GM19395 (cell line): Measurements from ENCODE around the gene GJB6.

Source experiments
- ATAC-seq: cut with Tn5 transposase; IDR thresholded peaks from one replicate; pipeline ENCODE4 v1.9.1; 2021; ENCODE audit warnings: mild to moderate bottlenecking, moderate library complexity; ENCODE audit not compliant: unreplicated experiment

GJB6 gene

DNA sequence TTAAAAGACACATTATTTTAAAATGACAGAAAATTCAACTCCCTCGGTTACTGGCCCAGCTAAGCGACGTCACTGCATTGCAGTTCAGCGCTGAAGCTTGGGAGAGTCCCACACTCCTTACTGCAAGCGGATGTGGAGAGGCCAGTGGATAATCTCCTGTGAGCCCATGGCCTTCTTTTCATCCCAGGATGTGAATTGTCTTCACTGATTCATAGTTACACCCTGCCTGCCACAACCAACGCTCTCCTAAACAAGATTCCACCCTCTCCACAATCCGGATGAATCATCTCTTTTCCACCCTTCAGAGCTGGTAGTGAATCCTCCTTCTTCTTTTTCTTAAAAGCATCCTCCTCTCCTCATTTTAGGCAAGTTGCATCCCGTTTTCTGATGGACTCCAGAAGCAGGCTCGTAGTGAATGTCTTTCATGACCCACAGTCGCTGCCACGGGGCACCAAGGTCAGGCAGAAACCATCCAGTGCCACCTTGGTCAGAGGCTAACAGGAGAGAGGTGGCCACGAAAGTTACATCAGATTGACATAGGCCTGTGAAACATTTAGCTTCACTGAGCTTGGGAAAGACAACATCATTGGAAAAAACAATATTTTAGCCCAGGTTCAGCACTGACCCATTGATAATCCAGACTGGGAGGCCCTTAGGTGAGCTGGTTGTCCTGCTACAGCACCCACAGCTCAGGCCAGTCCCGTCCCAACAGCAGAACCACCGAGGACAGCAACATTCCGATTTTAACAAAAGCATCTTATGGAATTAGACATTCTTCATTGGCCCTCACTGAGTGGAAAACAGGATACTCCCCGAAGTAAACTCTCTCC lies 41.4 kb downstream of the GJB6 start:
- ATAC-seq = no peak

DNA sequence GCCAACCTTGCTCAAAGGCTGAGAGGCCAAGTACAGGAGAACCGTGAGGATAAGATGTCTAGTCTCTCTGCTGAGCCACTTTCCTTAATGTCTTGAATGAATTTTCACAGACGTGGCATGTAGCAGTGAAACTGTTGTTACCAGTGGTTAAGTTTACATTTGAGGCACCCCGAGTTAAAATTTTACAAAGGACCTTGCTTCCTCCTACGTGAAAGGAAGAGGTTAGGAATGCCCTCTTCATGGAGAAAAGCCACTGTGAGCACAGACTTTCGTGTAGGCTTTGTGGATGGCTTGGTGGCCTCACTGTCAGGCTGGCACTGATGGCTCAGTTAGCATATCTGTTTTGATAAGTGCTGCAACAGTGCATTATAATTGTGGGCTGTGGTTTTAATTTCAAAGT lies 42.0 kb downstream of the GJB6 start:
- no peak for ATAC-seq

DNA sequence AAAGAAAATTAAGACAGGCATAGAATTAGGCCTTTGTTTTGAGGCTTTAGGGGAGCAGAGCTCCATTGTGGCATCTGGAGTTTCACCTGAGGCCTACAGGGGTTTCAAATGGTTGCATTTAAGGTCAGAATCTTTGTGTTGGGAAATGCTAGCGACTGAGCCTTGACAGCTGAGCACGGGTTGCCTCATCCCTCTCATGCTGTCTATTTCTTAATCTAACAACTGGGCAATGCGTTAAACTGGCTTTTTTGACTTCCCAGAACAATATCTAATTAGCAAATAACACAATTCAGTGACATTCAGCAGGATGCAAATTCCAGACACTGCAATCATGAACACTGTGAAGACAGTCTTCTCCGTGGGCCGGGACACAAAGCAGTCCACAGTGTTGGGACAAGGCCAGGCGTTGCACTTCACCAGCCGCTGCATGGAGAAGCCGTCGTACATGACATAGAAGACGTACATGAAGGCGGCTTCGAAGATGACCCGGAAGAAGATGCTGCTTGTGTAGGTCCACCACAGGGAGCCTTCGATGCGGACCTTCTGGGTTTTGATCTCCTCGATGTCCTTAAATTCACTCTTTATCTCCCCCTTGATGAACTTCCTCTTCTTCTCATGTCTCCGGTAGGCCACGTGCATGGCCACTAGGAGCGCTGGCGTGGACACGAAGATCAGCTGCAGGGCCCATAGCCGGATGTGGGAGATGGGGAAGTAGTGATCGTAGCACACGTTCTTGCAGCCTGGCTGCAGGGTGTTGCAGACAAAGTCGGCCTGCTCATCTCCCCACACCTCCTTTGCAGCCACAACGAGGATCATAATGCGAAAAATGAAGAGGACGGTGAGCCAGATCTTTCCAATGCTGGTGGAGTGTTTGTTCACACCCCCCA lies 43.2 kb downstream of the GJB6 start:
- ATAC-seq = no peak

DNA sequence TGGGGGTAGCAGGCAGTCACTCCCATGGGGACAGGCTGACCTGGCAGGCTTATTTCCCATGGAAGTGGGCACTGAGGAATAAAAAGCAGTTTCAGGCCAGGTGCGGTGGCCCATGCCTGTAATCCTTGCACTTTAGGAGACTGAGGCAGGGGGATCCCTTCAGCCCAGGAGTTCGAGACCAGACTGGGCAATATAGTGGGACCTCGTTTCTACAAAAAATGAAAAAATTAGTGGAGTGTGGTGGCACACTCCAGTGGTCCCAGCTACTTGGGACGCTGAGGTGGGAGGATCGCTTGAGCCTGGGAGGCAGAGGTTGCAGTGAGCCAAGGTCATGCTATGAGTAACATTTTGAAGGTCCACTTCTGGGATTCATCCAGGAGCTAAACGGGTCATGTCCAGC lies 45.3 kb downstream of the GJB6 start:
- ATAC-seq = no peak

DNA sequence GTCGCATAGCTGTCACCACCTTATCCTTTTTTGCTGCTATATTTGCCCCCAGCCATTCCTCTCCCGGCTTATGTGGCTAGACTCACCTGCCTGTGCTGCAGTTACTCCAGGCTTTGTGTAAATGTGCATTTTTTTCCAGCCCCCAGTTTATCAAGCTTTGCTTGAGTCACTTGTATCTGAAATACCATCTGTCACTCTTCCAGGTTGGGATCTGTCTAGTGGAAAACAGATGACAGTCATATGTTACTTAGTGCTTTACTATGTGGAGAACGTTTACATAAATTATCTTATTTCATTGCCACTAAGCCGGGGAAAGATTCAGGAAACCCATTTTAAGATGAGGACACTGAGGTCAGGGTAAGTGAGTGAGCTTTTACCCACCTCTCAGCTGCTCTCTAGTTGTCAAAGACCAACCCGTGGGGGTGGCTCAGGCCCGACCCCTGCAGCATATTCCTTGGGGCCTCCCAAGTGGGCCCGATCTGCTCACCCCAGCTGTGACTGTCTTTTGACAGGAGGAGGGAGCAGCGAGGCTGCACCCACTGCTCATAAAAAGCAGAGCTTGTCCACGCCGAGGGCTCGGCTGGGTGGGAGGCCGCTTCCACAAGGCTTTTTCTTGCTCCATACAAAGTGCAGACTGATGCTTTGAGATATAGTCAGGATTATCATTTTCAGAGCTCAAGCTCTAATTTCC lies 46.6 kb downstream of the GJB6 start:
- no peak for ATAC-seq

DNA sequence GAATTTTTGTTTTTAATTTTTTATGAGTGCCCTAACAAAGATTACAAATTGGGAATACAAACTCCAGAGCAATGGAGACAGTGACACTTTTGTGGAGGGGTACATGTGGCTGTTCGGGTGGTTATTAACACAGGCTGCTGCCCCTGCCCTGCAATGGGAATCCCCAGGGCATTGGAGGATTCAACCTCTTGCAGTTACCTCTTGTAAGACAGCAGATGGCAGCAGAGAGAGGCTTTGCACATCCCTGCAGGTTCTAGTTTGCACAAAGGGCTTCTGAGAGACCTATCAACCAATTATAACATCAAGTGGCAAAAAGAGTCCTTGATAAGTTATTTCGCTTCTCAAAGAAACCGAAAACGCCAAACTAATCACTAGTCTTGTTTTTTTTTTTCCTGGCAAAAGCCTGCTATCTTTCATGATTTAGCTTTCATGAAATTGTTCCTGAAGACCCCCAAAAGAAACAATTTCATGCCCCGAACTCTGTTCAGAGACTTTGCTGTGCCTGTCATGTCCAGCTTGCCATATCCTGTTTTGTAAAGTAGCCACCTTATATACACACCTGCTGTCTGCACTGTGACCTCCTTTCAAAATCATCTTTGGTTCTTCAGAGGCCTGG lies 49.8 kb downstream of the GJB6 start:
- peak; percentile 76 for ATAC-seq

DNA sequence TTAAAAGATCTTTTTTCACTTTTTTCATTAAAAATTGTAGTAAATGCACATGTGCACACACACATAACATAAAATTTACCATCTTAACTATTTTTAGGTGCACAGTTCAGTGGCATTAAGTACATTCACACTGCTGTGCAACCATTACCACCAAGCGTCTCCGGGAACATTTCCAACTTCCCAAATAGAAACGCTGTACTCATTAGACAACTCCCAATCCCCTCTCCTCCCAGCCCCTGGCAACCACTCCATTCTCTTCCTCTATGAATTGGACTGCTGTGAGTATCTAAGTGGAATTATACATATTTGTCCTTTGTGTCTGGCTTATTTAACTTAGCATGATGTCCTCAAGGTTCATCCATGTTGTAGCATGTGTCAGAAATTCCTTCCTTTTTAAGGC lies 50.9 kb downstream of the GJB6 start:
- no peak for ATAC-seq

DNA sequence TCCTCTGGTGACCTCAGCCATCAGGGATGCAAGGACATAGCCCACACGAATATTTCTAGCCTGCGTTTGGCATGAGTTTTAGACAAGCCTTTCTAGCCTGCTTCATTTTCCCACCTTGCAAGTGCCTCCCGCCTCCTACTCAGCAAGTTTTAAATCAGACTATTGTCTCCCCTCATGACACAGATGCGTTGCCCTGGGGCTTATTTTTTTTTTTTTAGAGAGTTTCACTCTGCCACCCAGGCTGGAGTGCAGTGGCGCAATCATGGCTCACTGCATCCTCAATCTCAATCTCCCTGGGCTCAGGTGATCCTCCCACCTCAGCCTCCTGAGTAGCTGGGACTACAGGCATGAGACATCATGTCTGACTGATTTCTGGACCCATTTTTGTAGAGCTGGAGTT lies 54.0 kb downstream of the GJB6 start:
- no peak for ATAC-seq

DNA sequence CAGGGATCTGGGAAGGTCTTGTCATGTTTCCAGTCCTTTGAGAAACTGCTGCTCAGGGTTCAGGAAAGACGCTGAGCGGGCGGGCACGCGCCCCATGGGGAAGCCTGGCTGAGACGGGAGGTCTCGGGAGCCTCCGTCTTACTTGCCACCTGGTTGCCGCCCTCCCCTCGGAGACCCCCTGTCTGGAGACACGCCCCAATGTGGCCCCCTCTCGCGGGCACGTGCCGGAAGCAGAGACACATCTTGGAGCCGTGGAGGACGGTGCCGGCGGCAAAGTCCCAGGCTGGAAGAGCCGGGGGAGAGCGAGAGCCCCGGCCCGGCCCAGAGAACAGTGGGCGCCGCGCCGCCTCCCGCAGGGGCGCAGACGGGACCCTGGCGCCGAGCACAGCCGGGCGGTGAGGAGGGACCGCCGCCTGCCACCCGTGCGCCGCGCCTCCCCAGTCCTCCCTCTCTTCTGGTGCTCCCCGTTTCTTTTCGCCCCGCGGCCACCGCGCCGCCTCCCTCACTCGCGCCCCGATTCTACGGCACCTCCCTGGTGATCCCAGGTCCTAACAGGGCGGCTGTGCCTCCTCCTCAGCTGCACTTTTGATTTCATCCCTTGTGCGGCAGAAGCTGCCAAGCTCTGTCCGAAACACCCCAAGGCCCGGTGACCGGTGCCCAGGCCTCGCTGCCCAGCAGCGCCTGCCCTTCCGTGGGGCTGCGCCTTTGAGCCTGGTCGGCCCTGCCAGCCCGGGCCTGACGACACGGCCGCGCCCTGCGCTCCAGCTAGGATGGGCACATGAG lies 54.9 kb downstream of the GJB6 start:
- no peak for ATAC-seq

DNA sequence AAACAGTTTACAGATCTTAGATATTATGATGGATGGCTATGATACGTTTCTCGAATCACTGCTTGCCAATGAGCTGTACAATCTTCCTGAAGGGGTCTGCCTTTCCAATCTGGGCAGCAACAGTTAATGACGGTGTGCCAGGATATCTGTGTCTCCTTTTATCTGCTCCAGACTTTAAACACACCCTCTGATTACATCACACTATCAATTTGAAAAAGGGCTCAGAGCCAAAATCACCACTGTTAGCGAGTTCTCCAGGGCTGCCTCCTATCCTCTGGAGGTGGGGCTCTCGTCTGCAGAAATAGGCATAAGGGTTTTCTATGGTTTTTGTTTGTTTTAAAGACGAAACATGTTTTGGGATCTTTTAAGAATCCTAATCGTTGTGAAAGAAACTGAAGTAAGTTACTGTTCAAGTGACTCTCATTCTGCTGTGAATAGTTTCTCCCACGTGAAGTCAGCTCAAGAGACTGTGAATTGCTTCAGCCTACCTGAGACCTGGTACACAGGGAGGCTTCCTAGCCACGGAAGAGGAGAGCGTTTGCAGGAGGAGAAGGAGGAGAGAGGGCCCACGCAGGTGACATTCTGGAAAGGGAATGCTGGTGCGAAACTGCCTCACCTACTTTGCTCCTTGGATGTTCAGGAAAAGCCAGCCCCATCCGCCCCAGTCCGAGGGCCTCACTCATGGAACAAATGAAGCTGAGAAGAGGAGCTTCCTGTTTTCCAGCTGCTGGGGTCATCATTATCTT lies 56.0 kb downstream of the GJB6 start:
- ATAC-seq = no peak

DNA sequence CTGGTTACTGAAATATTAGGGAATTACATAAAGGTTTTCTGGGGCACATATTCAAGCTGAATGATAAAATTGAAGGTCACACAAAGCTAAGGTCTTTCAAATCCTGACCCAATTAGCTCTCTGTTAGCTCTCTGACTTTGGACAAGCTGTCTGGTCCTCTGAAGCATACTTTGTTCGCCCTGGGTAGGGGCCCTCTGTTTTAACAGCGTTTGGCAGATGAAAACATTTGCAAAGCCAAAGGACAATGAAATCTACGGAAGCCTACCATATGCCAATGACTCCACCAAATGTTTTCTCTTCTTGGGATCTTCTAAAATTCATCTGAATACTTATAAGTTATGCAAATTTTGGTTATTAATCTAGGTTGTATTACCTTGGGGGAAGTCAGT lies 56.7 kb downstream of the GJB6 start:
- ATAC-seq = no peak

DNA sequence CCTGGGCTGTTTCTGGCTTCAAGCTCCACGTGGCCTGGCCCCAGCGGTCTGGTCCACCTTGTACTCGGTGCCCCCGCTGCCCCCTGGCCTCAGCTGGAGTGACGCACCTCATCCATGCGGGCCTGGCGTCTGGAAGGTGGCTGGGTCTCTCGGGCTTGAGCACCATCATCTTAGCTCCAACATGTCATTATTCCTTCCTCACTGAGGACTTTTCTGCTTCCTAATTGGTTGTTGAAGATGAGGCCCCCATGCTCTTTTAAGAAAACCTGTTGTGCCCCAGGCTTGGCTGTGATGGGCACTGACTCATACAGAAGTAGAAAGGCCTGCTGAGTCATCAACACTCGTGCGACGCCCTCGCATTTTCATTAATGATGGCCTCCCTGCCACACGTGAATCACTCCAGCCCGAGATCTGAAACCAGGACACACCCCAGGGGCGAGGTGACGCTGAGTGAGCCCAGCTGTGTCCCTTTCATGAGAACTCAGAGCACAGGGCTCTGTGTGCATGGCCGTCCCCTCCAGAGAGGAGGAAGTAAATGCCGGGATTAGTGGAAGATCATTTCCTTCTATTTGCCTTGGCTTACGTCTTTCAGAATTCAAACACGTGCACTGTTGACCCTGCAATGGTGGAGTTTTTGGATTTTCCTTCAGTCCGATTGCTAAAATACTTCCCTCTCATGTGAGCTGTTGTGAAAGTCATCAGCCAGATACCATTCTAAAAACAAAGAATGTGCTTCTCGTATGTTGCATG lies 57.3 kb downstream of the GJB6 start:
- peak; percentile 92 for ATAC-seq

DNA sequence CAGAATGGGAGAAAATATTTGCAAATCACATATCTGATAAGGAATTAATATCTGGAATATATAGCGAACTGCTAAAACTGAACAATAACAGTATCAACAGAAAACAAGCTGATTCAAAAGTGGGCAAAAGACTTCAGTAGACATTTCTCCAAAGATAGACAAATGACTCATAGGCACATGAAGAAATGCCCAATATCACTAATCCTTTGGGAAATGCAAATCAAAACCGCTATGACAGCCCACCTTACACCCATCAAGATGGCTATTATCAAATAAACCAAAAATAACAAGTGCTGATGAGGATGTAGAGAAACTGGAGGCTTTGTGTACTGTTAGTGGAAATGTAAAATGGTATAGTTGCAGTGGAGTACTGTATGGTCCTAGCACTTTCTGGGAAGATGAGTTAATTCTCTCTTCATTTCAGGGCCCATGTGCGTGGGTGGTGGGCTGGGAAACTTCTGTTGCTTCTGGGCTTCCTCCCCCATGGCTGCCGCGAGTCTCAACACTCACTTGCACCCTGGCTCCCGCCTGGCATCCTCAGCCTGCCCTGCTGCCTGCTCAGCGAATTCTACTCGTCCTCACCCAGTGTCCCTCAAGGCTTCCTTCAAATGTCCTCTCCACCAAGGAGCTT lies 58.9 kb downstream of the GJB6 start:
- ATAC-seq = no peak
